ENCODE measurements around the gene RAET1E.
"Not testable (repeated sequence)": the region's sequence is repeated elsewhere in the genome, so short reads cannot be mapped to it uniquely, and the experiment has no call there.

The RAET1E gene

DNA sequence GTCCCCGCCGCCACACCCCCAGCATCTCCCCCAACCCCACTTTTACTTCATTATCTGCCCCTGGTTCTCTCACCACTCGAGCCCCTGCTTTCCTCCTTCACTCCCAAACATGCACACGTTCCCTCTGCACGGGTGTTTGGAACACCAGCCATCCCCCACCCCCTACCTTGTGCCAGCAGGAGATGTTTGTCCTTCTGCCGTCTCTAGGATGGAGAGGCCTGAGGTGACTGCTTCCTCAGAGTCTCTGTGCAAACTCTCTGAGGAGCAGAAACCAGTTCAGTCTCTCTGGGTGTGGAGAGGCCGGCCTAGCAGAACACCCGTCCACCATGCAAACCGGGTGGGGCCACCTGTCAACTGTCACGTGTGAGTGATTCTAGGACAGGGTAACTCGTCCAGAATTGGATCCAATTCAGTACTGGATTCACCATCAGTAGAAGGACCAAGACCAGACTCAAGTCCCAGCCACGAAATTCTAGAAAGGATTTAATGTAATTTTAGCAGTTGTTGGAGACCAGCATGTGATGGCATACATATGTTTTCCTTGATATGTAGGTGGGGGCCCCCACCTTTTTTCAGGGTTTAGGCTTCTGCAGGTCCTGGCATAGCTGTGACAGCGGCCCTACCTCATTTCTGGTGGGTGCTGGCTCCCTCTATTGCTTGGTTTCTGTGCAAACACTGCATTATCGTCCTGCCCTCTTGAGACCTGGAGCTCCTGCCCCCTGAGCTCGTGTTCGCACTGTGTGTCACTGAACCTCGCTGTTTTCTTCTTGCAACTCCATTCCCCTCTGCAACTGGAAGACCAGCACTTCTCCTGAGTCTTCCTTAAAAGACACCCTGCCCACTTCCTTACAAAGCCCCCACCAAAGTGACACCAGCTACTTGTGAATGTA, at the start of gene RAET1E:
Gene RAET1E (minus strand): TSS at position 259 of the 890 bp plus-strand sequence. CDS start 7,212 bp downstream, outside the sequence.
- DNase-seq (ENCODE audit: low read depth): no peak

DNA sequence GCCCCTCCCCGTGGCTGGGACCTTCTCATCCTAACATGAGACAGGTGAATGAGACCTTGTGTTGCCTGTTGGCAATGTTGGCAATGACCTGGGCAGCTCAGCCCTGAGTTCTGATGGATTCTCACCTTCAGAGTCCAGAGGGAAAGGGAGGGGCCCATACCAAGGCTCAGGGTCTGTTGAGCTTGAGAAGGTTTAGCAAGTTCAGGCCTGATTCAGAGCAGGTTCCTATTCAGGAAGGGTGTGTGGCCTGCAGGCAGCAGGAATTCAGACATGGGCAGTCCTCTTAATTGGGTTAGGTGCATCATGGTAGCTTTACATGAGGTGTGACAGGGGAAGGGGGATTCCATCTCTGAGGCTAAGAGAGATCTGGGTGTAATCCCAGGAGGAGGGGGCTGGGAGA, 49.6 kb upstream of the RAET1E start:
- DNase-seq (ENCODE audit: low read depth): not testable (repeated sequence)

- DNase-seq (ENCODE audit: low read depth): not testable (repeated sequence)
These were observed 48.7 kb upstream of the RAET1E start for GRCh38 chr6:149946631-149947030.

DNA sequence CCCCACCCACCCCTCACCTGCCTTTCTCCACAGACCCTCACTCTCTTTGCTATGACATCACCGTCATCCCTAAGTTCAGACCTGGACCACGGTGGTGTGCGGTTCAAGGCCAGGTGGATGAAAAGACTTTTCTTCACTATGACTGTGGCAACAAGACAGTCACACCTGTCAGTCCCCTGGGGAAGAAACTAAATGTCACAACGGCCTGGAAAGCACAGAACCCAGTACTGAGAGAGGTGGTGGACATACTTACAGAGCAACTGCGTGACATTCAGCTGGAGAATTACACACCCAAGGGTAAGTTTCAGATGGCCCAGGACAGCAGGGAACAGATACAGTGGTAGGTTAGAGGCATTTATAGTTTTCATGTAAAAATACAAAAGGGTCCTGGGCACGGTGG, 47.4 kb upstream of the RAET1E start:
- DNase-seq (ENCODE audit: low read depth): not testable (repeated sequence)

- not testable (repeated sequence) for DNase-seq (ENCODE audit: low read depth)
These were observed 45.4 kb upstream of the RAET1E start for GRCh38 chr6:149943321-149943720.

DNA sequence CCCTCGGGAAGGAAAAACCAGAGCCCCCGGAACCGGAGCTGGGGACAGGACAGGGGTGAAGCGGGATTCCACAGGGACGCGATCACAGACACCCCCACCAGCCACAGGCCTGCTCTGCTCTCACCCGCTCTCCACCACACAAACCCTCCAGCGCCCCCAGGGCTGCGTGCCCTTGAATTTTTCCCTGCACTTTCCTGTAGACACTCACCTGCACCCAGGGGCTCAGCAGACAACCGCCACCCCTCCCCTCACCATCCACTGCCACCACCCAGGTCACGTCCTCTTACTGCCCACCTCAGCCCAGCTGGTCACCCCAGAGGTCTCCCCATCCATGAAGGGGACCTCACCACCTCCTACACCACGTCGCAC, 44.5 kb upstream of the RAET1E start:
- DNase-seq (ENCODE audit: low read depth): no peak

GRCh38 chr6:149941583-149942460, 43.9 kb upstream of the RAET1E start, which contains the start of gene ULBP2:
Gene ULBP2 (plus strand): TSS chr6:149942014. CDS start chr6:149942073, 59 bp downstream.
- peak; percentile 76 for DNase-seq (ENCODE audit: low read depth)

DNA sequence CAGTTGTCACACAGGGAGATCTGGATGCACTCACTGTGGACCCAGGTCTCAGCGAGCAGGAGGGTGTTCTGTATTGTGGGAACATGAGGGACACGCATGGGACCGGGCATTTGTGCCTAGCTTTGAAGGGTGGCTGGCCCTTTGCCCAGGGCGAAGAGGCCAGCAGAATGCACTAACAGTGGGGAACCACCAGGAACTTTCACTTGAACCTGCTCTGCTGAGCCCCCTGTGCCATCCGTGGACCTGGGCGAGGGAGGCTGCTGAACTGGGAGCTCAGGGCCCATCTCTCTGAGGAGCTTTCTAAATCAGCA, 42.7 kb upstream of the RAET1E start:
- DNase-seq (ENCODE audit: low read depth): no peak

DNA sequence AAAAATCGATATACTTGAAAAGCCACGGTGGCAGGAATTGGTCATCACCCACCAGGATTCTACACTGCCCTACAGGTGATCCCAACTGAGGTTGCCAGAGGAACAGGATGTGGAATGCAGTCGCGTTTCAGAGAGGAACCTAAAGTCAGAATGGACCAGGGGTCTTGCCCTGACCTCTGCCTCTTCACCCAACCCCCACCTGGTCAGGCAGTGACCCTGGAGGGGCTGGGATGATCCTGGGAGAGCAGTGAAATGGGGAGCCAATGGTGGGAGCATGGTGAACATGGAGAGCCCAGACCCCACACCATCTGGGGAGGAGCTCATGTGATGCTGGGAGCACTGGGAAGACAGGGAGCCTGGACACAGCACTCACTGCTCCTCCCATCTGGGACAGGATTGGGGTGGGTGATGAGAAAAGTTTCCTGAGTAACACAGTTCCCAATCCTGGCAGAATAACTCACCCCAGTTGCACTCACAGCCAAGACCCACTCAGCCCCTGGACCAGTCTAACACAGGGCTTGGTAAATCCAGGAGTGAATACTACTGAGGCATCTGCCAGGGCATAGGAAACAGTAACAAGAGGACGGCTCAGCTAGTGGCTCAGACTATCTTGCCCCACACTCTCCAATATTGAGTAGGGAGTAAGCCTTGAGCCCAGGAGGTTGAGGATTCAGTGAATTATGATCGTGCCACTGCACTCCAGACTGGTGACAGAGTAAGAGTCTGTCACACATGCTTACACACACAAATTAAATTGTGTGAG, 42.2 kb upstream of the RAET1E start:
- DNase-seq (ENCODE audit: low read depth): no peak

DNA sequence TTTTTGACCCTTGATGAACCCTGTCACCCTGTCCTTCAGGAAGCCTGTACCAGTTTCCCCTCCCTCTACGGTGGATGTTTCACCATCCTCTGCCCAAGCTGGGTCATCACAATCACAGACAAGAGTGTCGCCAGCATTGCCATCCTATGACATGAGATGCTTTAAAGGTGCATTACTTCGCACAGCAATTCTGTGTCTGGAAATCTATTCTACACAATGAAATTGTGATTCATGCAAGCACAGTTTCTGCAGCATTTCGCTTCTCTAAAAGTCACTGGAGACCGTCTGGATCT, 41.4 kb upstream of the RAET1E start:
- no peak for DNase-seq (ENCODE audit: low read depth)

DNA sequence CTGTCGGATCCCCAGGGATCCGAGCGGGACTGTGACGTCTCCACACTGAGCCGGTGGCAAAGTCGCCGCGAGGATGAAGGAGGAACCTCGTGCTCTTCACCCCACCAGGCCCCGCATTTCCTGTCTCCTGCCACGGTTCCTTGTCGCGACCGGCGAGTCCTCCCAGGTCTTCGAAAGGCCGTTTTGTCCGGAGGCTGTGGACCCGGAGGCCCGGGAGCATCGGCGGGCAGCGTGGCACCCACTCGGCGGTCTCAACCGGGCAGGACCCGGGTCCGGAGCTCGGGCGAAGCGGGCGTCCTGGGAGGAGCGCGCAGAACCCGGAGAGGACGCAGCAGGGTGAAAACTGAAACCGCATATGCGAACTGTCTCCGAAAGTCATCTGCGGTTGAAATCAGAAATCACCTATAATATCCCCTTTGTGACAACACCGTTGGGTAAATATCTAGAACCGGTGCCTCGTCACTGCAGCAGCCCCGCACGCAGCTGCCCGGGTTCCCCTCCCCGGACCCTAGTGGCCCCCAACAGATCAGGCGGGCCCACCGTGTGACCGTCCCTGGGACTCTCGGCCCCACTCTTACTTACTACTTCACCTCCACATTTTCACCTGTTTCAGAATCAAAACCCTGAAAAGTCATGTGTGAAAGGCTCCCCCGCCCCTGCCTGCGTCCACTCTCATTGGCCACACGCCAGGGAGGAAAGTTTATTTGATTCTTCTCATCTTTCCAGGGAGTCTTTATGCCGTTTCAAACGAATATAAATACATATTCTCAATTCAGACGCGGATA, 40.9 kb upstream of the RAET1E start:
- DNase-seq (ENCODE audit: low read depth): no peak

- not testable (repeated sequence) for DNase-seq (ENCODE audit: low read depth)
These were observed 40.2 kb upstream of the RAET1E start for GRCh38 chr6:149938013-149938570.

GRCh38 chr6:149936743-149937142, 38.8 kb upstream of the RAET1E start:
- DNase-seq (ENCODE audit: low read depth): no peak

DNA sequence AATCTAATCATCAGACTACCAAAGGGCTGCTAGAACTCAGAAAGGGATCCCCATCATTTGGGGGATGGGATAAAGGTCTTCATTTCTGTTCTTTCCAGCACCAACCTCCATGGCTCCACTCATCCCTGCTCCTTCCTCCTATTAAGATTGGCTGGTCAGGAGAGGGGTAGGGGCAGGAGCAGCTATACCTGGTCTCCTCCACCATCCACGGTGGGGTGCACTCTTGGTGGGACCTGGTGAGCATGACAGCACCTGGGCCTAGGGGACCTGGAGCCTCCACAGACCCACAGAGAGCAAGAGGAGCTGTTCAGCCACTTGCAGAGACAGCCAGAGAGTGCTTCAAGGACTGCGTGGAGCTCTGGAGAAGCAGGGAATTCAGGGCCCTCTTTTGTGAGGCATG, 37.8 kb upstream of the RAET1E start:
- DNase-seq (ENCODE audit: low read depth): no peak

- no peak for DNase-seq (ENCODE audit: low read depth)
These were observed 37.3 kb upstream of the RAET1E start for GRCh38 chr6:149935246-149935645.

- DNase-seq (ENCODE audit: low read depth): peak; percentile 64
These were observed 36.6 kb upstream of the RAET1E start for GRCh38 chr6:149934249-149935156.

- DNase-seq (ENCODE audit: low read depth): no peak
These were observed 35.5 kb upstream of the RAET1E start for GRCh38 chr6:149933461-149933860.

DNA sequence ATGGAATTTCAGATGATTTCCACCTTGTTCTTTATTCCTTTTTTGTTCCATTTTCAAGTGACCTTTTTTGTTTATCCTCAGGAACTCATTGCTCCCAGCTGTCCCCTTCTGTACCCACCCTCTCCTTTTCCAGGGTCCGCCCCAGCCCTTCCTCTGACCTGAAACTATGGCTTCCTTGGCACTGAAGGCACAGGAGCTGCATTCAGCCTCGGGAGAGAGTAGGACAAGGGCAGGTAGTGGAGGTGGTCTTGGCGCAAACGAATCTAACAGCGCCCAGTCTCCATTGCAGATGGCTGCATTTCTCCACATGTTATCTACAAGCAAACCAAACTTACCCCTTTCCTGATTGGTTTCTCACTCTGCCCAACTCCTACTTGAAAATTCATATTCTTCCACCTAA, 35.1 kb upstream of the RAET1E start:
- no peak for DNase-seq (ENCODE audit: low read depth)

- no peak for DNase-seq (ENCODE audit: low read depth)
These were observed 33.6 kb upstream of the RAET1E start for GRCh38 chr6:149931501-149931900.

DNA sequence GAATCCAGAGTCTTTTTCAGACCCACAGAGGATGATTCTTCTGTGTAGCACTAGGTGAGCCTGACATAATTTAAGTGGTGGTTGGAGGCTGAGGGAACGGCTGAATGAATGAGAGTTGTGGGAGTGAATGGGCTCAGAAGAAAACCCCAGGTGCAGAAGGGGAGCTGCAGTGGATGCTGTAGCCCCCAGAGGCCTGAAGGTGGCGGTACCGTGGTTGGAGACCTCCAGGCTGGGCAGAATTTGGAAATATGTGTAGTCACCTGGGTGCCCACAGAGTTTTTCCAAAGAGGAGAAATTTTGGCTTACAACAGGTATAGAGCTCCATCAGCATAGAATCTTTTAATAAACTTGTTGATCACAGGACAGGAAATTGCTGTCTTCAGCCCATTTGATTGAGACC, 31.5 kb upstream of the RAET1E start:
- DNase-seq (ENCODE audit: low read depth): no peak

All from activated T-cell treated with anti-CD3 and anti-CD28 coated beads for 1 hour (primary cell).